ENCODE measurements around the gene TAPBP.

GRCh38 chr6:33278810-33279209 lies 35.1 kb downstream of the TAPBP start:
- no peak for TF ChIP-seq CTCF (IDR thresholded peaks at IDR 0.05)
- TF ChIP-seq POLR2A (IDR thresholded peaks at IDR 0.05; ENCODE audit: low read depth), result no peak
- TF ChIP-seq EP300 (IDR thresholded peaks at IDR 0.05), result no peak
